Measurements from ENCODE around the gene LETM1. TPM values are rescaled to one million over a fixed set of nuclear protein-coding genes. Genes with fewer than 3 reads are reported as not detected.

LETM1 gene
- total and polyA plus RNA-seq, 4 donors = 12.2 to 46.9 (median 24.1) TPM

GRCh38 chr4:1815096-1815996 is 40.6 kb downstream of the LETM1 start (continued):
- TF ChIP-seq HNF4G (IDR thresholded peaks at IDR 0.05) = no peak
- no peak for TF ChIP-seq YY1 (IDR thresholded peaks at IDR 0.05)
- TF ChIP-seq REST (IDR thresholded peaks at IDR 0.05) = no peak
- TF ChIP-seq JUND (IDR thresholded peaks at IDR 0.05) = no peak
- no peak for TF ChIP-seq RAD21 (IDR thresholded peaks at IDR 0.05)

GRCh38 chr4:1814453-1814852 is 41.5 kb downstream of the LETM1 start:
- no peak overlapping the region for H3K9ac ChIP-seq (ENCODE audit: low read depth in 1 of 2, low read length in 2 of 2)
- WGBS = 94% methylated on average over 8 of the region's 8 CpGs
- no peak for DNase-seq (ENCODE audit: low spot score)
- no peak overlapping the region for H3K4me3 ChIP-seq (ENCODE audit: low read depth in 1 of 3, low read length in 3 of 3)
- TF ChIP-seq HNF4A (conservative IDR thresholded peaks at IDR 0.05) (no peak), TAF1 (conservative IDR thresholded peaks at IDR 0.05) (no peak), REST (IDR thresholded peaks at IDR 0.05) (no peak), RXRA (IDR thresholded peaks at IDR 0.05) (no peak), HNF4G (IDR thresholded peaks at IDR 0.05) (no peak), ATF3 (IDR thresholded peaks at IDR 0.05) (no peak)
- no peaks in the 10 kb centered on the region for H3K27me3 ChIP-seq (ENCODE audit: control insufficient read depth in 4 of 4, insufficient read depth in 4 of 4, low read length in 3 of 4)
- H3K9me3 ChIP-seq (ENCODE audit: control insufficient read depth in 4 of 4, low read length in 3 of 4) = no peaks in the 10 kb centered on the region
- no peak overlapping the region for H3K27ac ChIP-seq (ENCODE audit: low read depth in 1 of 2, low read length in 2 of 2)
- H3K36me3 ChIP-seq (ENCODE audit: control insufficient read depth in 4 of 4, insufficient read depth in 3 of 4, low read depth in 1 of 4, low read length in 3 of 4) = peaks cover 8 to 36% (median 16%) of the 10 kb centered on the region in 4 donors
- H3K4me1 ChIP-seq (ENCODE audit: control insufficient read depth in 4 of 4, insufficient read depth in 4 of 4, low read length in 3 of 4) = peaks cover 3 to 24% (median 17%) of the 10 kb centered on the region in 4 donors

- Histone ChIP-seq H3K4me3 (ENCODE audit: low read depth in 1 of 3, low read length in 3 of 3) (no peak overlapping the region), H3K9me3 (ENCODE audit: control insufficient read depth in 4 of 4, low read length in 3 of 4) (no peaks in the 10 kb centered on the region), H3K27ac (ENCODE audit: low read depth in 1 of 2, low read length in 2 of 2) (no peak overlapping the region), H3K4me1 (ENCODE audit: control insufficient read depth in 4 of 4, insufficient read depth in 4 of 4, low read length in 3 of 4) (peaks cover 3 to 30% (median 19%) of the 10 kb centered on the region in 4 donors), H3K27me3 (ENCODE audit: control insufficient read depth in 4 of 4, insufficient read depth in 4 of 4, low read length in 3 of 4) (no peaks in the 10 kb centered on the region), H3K36me3 (ENCODE audit: control insufficient read depth in 4 of 4, insufficient read depth in 3 of 4, low read depth in 1 of 4, low read length in 3 of 4) (peaks cover 8 to 35% (median 16%) of the 10 kb centered on the region in 4 donors), H3K9ac (ENCODE audit: low read depth in 1 of 2, low read length in 2 of 2) (no peak overlapping the region)
- no peak for DNase-seq (ENCODE audit: low spot score)
- WGBS = 77% methylated on average over 9 of the region's 9 CpGs
- TF ChIP-seq YY1 (IDR thresholded peaks at IDR 0.05) (no peak), MAX (IDR thresholded peaks at IDR 0.05) (no peak), RXRA (IDR thresholded peaks at IDR 0.05) (no peak), FOXA1 (IDR thresholded peaks at IDR 0.05) (no peak), RAD21 (IDR thresholded peaks at IDR 0.05) (no peak), HNF4A (conservative IDR thresholded peaks at IDR 0.05) (no peak)
Observed at GRCh38 chr4:1813915-1814314, 42.0 kb downstream of the LETM1 start.

Measured in liver (tissue), 9 donors.